ENCODE data around the gene GANAB. TPM values are rescaled to one million over a fixed set of nuclear protein-coding genes. Genes with fewer than 3 reads are reported as not detected.

GANAB gene
- total RNA-seq, 1 donor from 2014 or later = 323 TPM

- no peak for DNase-seq (ENCODE audit: low read depth)
- no peak for FAIRE-seq
- H3K27me3 ChIP-seq (ENCODE audit: insufficient read depth, low read length) = no peaks in the 10 kb centered on the region
- peak overlapping the region; percentile 94 for H3K4me3 ChIP-seq (ENCODE audit: insufficient read depth, low read depth, low read length)
- H3K9ac ChIP-seq (ENCODE audit: low read length) = peak overlapping the region; percentile 98
- Mint-ChIP-seq H3K27me3 (ENCODE audit: low read depth, unreplicated experiment) (peaks cover 6% of the 10 kb centered on the region), H3K4me3 (ENCODE audit: unreplicated experiment) (peak overlapping the region; percentile 99), H3K36me3 (ENCODE audit: low read depth, unreplicated experiment) (peaks cover 46% of the 10 kb centered on the region), H3K4me1 (ENCODE audit: low read depth, unreplicated experiment) (peaks cover 20% of the 10 kb centered on the region), H3K27ac (ENCODE audit: unreplicated experiment) (peak overlapping the region; percentile 96), H3K9me3 (ENCODE audit: unreplicated experiment) (no peaks in the 10 kb centered on the region)
- H2AFZ ChIP-seq (ENCODE audit: low read depth, low read length) = peak overlapping the region; percentile 53
- TF ChIP-seq, protein P1, sequence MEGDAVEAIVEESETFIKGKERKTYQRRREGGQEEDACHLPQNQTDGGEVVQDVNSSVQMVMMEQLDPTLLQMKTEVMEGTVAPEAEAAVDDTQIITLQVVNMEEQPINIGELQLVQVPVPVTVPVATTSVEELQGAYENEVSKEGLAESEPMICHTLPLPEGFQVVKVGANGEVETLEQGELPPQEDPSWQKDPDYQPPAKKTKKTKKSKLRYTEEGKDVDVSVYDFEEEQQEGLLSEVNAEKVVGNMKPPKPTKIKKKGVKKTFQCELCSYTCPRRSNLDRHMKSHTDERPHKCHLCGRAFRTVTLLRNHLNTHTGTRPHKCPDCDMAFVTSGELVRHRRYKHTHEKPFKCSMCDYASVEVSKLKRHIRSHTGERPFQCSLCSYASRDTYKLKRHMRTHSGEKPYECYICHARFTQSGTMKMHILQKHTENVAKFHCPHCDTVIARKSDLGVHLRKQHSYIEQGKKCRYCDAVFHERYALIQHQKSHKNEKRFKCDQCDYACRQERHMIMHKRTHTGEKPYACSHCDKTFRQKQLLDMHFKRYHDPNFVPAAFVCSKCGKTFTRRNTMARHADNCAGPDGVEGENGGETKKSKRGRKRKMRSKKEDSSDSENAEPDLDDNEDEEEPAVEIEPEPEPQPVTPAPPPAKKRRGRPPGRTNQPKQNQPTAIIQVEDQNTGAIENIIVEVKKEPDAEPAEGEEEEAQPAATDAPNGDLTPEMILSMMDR (IDR thresholded peaks at IDR 0.05; ENCODE audit: insufficient read depth, low read depth, low read length) = no peak
- no peak for TF ChIP-seq EZH2 (IDR thresholded peaks at IDR 0.05; ENCODE audit: insufficient read depth, low read length)
- H3K4me2 ChIP-seq (ENCODE audit: low read length) = peak overlapping the region; percentile 89
- H3K79me2 ChIP-seq (ENCODE audit: insufficient read depth, low read length) = peaks cover 52% of the 10 kb centered on the region
- H3K4me1 ChIP-seq (ENCODE audit: insufficient read depth, low read length) = peaks cover 26% of the 10 kb centered on the region
- peak overlapping the region; percentile 87 for H3K27ac ChIP-seq (ENCODE audit: low read depth, low read length)
- peaks cover 22% of the 10 kb centered on the region for H3K36me3 ChIP-seq (ENCODE audit: insufficient read depth, low read length)
- H3K9me3 ChIP-seq (ENCODE audit: insufficient read depth, low read depth, low read length) = no peaks in the 10 kb centered on the region
- H4K20me1 ChIP-seq (ENCODE audit: insufficient read depth, low read length) = peaks cover 47% of the 10 kb centered on the region
Measured at GRCh38 chr11:62601122-62601371, 45.4 kb downstream of the GANAB start.

DNA sequence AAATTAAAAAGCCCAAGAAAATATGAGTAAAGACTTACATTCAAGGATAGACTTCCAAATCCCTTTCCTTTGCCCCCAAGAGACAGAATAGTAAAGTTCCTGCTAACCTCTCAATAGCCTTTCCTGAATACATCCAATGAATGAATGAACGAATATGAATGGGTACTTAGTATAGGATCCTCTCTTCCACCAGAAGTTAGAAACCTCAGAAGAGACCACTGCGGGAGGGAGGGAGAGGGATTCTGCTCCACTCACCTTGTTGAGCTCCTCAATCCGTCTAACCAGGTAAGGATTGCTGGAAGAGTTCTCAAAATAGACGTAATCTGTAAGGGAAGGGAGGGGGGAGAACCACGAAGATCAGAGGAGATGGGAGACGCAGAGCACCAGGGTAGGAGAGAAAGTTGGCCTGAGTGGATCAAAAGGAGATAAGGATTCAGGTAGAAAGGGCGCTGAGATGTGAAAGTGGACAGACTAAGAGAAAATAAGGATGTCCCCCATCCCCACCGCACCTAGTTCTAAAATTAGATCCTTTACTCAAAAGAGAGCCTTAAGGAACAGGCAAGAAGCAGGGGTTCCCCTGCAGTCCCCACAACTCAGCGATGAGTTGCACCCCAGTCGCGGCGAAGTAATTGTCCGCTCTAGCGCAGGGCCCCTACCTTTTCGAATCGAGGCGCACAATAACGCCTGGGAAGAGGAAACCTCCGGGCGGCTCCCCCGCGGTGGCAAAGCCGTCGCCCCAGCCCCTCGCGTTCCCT lies 45.9 kb downstream of the GANAB start:
- peaks cover 20% of the 10 kb centered on the region for H3K4me1 Mint-ChIP-seq (ENCODE audit: low read depth, unreplicated experiment)
- H3K9me3 ChIP-seq (ENCODE audit: insufficient read depth, low read depth, low read length) = no peaks in the 10 kb centered on the region
- H3K36me3 Mint-ChIP-seq (ENCODE audit: low read depth, unreplicated experiment) = peaks cover 49% of the 10 kb centered on the region
- H3K4me3 ChIP-seq (ENCODE audit: insufficient read depth, low read depth, low read length) = peak overlapping the region; percentile 94
- peak overlapping the region; percentile 98 for H3K9ac ChIP-seq (ENCODE audit: low read length)
- peaks cover 57% of the 10 kb centered on the region for H3K79me2 ChIP-seq (ENCODE audit: insufficient read depth, low read length)
- DNase-seq (ENCODE audit: low read depth) = no peak
- peaks cover 26% of the 10 kb centered on the region for H3K36me3 ChIP-seq (ENCODE audit: insufficient read depth, low read length)
- H3K4me3 Mint-ChIP-seq (ENCODE audit: unreplicated experiment) = peak overlapping the region; percentile 99
- FAIRE-seq = no peak
- peak overlapping the region; percentile 96 for H3K27ac Mint-ChIP-seq (ENCODE audit: unreplicated experiment)
- TF ChIP-seq EZH2 (IDR thresholded peaks at IDR 0.05; ENCODE audit: insufficient read depth, low read length) = no peak
- TF ChIP-seq, protein P1 (IDR thresholded peaks at IDR 0.05; ENCODE audit: insufficient read depth, low read depth, low read length) = no peak
- peaks cover 52% of the 10 kb centered on the region for H4K20me1 ChIP-seq (ENCODE audit: insufficient read depth, low read length)
- H3K27me3 ChIP-seq (ENCODE audit: insufficient read depth, low read length) = no peaks in the 10 kb centered on the region
- H3K4me2 ChIP-seq (ENCODE audit: low read length) = peak overlapping the region; percentile 89
- H3K27ac ChIP-seq (ENCODE audit: low read depth, low read length) = peak overlapping the region; percentile 87
- no peaks in the 10 kb centered on the region for H3K9me3 Mint-ChIP-seq (ENCODE audit: unreplicated experiment)
- peaks cover 6% of the 10 kb centered on the region for H3K27me3 Mint-ChIP-seq (ENCODE audit: low read depth, unreplicated experiment)
- peaks cover 26% of the 10 kb centered on the region for H3K4me1 ChIP-seq (ENCODE audit: insufficient read depth, low read length)
- peak overlapping the region; percentile 53 for H2AFZ ChIP-seq (ENCODE audit: low read depth, low read length)

- Mint-ChIP-seq H3K9me3 (ENCODE audit: unreplicated experiment) (no peaks in the 10 kb centered on the region), H3K36me3 (ENCODE audit: low read depth, unreplicated experiment) (peaks cover 52% of the 10 kb centered on the region), H3K27me3 (ENCODE audit: low read depth, unreplicated experiment) (peaks cover 6% of the 10 kb centered on the region), H3K4me1 (ENCODE audit: low read depth, unreplicated experiment) (peaks cover 20% of the 10 kb centered on the region), H3K27ac (ENCODE audit: unreplicated experiment) (peak overlapping the region; percentile 96), H3K4me3 (ENCODE audit: unreplicated experiment) (peak overlapping the region; percentile 99)
- Histone ChIP-seq H3K79me2 (ENCODE audit: insufficient read depth, low read length) (peaks cover 63% of the 10 kb centered on the region), H3K4me1 (ENCODE audit: insufficient read depth, low read length) (peaks cover 26% of the 10 kb centered on the region), H3K4me2 (ENCODE audit: low read length) (peak overlapping the region; percentile 89), H3K9ac (ENCODE audit: low read length) (peak overlapping the region; percentile 98), H4K20me1 (ENCODE audit: insufficient read depth, low read length) (peaks cover 59% of the 10 kb centered on the region), H2AFZ (ENCODE audit: low read depth, low read length) (no peak overlapping the region), H3K9me3 (ENCODE audit: insufficient read depth, low read depth, low read length) (no peaks in the 10 kb centered on the region), H3K36me3 (ENCODE audit: insufficient read depth, low read length) (peaks cover 29% of the 10 kb centered on the region), H3K27me3 (ENCODE audit: insufficient read depth, low read length) (no peaks in the 10 kb centered on the region), H3K27ac (ENCODE audit: low read depth, low read length) (no peak overlapping the region), H3K4me3 (ENCODE audit: insufficient read depth, low read depth, low read length) (peak overlapping the region; percentile 94)
- no peak for FAIRE-seq
- no peak for DNase-seq (ENCODE audit: low read depth)
- TF ChIP-seq, protein P1 (IDR thresholded peaks at IDR 0.05; ENCODE audit: insufficient read depth, low read depth, low read length) = no peak
- TF ChIP-seq EZH2 (IDR thresholded peaks at IDR 0.05; ENCODE audit: insufficient read depth, low read length) = no peak
Measured at GRCh38 chr11:62599901-62600300, 46.5 kb downstream of the GANAB start.
